Measurements from ENCODE around the gene ACTG1. TPM values are rescaled to one million over a fixed set of nuclear protein-coding genes. Genes with fewer than 3 reads are reported as not detected.
A peak's percentile ranks its signal among the peaks of the same experiment; 100 is the strongest.

Gene ACTG1
- total and polyA plus RNA-seq, 9 of the 15 experiments (the other 6 are each of a cell fraction or from before 2014, with no cell fraction given): 224 to 1,775 (median 568) TPM

DNA sequence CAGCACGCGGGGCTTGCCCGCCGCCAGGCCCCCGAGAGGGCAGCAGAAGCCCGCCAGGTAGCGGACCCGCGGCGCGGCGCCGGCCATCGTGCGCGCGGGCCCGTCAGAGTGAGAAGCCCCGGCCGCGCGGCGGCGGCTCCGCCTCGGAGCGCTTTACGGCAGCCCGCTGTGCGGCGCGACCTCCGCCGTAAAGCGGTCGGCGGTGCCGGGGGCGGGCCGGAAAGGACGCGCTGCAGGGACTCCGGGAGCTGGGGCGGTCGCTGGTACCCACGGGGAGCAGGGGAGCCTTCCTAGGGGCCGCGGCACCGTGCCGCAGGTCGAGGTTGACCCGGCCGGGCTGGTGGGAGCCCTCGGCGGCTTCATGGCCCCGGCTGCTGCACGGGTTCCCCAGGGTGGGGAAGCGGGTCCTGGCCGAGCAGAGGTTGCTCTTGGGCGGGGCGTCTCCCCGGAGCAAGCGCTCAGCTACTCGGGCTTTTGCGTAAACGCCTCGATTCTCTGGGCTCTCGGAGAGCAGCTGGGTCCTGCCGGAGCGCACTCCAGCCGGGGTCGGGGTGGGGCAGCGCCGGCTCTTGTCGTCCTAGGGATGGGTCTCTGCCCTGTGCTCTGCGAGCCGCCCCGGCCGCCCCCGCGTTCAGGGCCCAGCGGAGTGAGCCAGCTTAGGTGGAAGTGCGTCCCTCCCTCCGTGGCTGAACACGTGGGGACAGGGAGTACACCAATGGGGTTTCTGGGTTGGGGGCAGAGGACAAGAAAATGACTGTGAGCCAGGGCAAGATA, 39.8 kb upstream of the ACTG1 start, which contains the start of gene FAAP100 (continued):
- TF ChIP-seq AFF4 (CRISPR knock-in tag; IDR thresholded peaks at IDR 0.05) (0 out of 2 replicates have a peak, but pooled peaks have one; percentile 29), ZBTB7A (IDR thresholded peaks at IDR 0.05; ENCODE audit: borderline replicate concordance, control insufficient read depth, low read depth, low read length) (peak; percentile 18), ATF3 (IDR thresholded peaks at IDR 0.05) (no peak), ATF3 (CRISPR knock-in tag; conservative IDR thresholded peaks at IDR 0.05) (no peak), CTBP1 (IDR thresholded peaks at IDR 0.05; ENCODE audit: borderline replicate concordance) (peak; percentile 95), PHF8 (IDR thresholded peaks at IDR 0.05; ENCODE audit: borderline replicate concordance, low read length) (peak; percentile 79; the same call in 1 of the 2 replicates), FUS (optimal IDR thresholded peaks at IDR 0.05; ENCODE audit: low read depth, low read length) (peak; percentile 31), CC2D1A (IDR thresholded peaks at IDR 0.05) (no peak), L3MBTL2 (IDR thresholded peaks at IDR 0.05) (peak; percentile 0), PCBP1 (IDR thresholded peaks at IDR 0.05; ENCODE audit: low read depth, low read length, poor library complexity, severe bottlenecking) (peak; percentile 32), FOXM1 (IDR thresholded peaks at IDR 0.05; ENCODE audit: low read depth) (no peak), FOXM1 (CRISPR knock-in tag; IDR thresholded peaks at IDR 0.05; ENCODE audit: low read depth) (0 out of 2 replicates have a peak, but pooled peaks have one; percentile 26), KAT7 (CRISPR knock-in tag; IDR thresholded peaks at IDR 0.05; ENCODE audit: borderline replicate concordance) (0 out of 2 replicates have a peak, but pooled peaks have one; percentile 44), YY1 (IDR thresholded peaks at IDR 0.05; ENCODE audit: borderline replicate concordance in 1 of 3, control insufficient read depth in 1 of 3, extremely low read depth in 1 of 3, insufficient read depth in 3 of 3, insufficient read length in 1 of 3, insufficient replicate concordance in 2 of 3, low read depth in 1 of 3, low read length in 2 of 3) (peak; percentile 36 to 81 (median 79))
- TF ChIP-seq, protein P1, sequence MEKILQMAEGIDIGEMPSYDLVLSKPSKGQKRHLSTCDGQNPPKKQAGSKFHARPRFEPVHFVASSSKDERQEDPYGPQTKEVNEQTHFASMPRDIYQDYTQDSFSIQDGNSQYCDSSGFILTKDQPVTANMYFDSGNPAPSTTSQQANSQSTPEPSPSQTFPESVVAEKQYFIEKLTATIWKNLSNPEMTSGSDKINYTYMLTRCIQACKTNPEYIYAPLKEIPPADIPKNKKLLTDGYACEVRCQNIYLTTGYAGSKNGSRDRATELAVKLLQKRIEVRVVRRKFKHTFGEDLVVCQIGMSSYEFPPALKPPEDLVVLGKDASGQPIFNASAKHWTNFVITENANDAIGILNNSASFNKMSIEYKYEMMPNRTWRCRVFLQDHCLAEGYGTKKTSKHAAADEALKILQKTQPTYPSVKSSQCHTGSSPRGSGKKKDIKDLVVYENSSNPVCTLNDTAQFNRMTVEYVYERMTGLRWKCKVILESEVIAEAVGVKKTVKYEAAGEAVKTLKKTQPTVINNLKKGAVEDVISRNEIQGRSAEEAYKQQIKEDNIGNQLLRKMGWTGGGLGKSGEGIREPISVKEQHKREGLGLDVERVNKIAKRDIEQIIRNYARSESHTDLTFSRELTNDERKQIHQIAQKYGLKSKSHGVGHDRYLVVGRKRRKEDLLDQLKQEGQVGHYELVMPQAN (IDR thresholded peaks at IDR 0.05; ENCODE audit: borderline replicate concordance): peak; percentile 94
- TF ChIP-seq, protein P2, sequence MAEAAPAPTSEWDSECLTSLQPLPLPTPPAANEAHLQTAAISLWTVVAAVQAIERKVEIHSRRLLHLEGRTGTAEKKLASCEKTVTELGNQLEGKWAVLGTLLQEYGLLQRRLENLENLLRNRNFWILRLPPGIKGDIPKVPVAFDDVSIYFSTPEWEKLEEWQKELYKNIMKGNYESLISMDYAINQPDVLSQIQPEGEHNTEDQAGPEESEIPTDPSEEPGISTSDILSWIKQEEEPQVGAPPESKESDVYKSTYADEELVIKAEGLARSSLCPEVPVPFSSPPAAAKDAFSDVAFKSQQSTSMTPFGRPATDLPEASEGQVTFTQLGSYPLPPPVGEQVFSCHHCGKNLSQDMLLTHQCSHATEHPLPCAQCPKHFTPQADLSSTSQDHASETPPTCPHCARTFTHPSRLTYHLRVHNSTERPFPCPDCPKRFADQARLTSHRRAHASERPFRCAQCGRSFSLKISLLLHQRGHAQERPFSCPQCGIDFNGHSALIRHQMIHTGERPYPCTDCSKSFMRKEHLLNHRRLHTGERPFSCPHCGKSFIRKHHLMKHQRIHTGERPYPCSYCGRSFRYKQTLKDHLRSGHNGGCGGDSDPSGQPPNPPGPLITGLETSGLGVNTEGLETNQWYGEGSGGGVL (CRISPR knock-in tag; IDR thresholded peaks at IDR 0.05): no peak

Measured in K562 (cell line).